HepG2 (cell line): ENCODE measurements around the gene IGDCC3. TPM values are rescaled to one million over a fixed set of nuclear protein-coding genes. Genes with fewer than 3 reads are reported as not detected.

Source experiments
- MZF1 ChIP-seq: sonication (generic); formaldehyde crosslinking; IDR thresholded peaks from 2 replicates; pipeline ENCODE4 v1.8.1; 2023; ENCODE audit warnings: mild to moderate bottlenecking, missing genetic modification reagents, borderline replicate concordance
- PRPF4 ChIP-seq: fragments of 200-400 bp; formaldehyde crosslinking; IDR thresholded peaks from 2 replicates; pipeline ENCODE4 v1.6.1; 2016; ENCODE audit warnings: low read length, low read depth; ENCODE audit not compliant: poor library complexity, severe bottlenecking
- SATB2 ChIP-seq: sonication (generic); formaldehyde crosslinking; IDR thresholded peaks from 2 replicates; pipeline ENCODE4 v1.5.0; 2020; ENCODE audit warnings: missing genetic modification reagents
- SIN3A ChIP-seq: IDR thresholded peaks from 2 replicates; pipeline ENCODE4 v1.6.1; 2011; ENCODE audit warnings: low read depth, mild to moderate bottlenecking, control low read depth, low read length, borderline replicate concordance
- ZNF766 ChIP-seq: sonication (generic); formaldehyde crosslinking; IDR thresholded peaks from 2 replicates; pipeline ENCODE4 v1.5.0; 2020; ENCODE audit warnings: missing genetic modification reagents, borderline replicate concordance
- polyA plus RNA-seq, 8 experiments: library from polyadenylated mRNA; depleted of rRNA in 3 of 8; stranded (reverse) in 7 of 8; unstranded in 1 of 8; fragments of >200 nt; fragmentation: Illumina TruSeq in 4 of 8; extraction: Trizol in 4 of 8; gene quantifications; 2 replicates each; pipeline versions ENCODE4 v1.2.1 to v1.2.3, GENCODE V29; 2011 to 2016; ENCODE audit warnings: low read depth in 4 of 8, missing spikeins in 1 of 8, mixed read lengths in 1 of 8; ENCODE audit not compliant: insufficient read depth in 1 of 8
- total RNA-seq, 5 experiments: library from RNA; depleted of rRNA; stranded (reverse); fragments of >200 nt; fragmentation: Illumina TruSeq; extraction: Trizol; gene quantifications; 2 replicates each; pipeline ENCODE4 v1.2.3, GENCODE V29; 2016; ENCODE audit warnings: low read depth in 1 of 5
- TF ChIP-seq, protein P1 (sequence below): sonication (generic); formaldehyde crosslinking; IDR thresholded peaks from 2 replicates; pipeline ENCODE4 v1.5.0; 2020; ENCODE audit warnings: missing genetic modification reagents, mild to moderate bottlenecking, borderline replicate concordance
- TF ChIP-seq, protein P2 (sequence below): sonication (generic); formaldehyde crosslinking; IDR thresholded peaks from 2 replicates; pipeline ENCODE4 v1.8.1; 2022; ENCODE audit warnings: low read depth, mild to moderate bottlenecking, missing genetic modification reagents
- TF ChIP-seq, protein P3 (sequence below): sonication (generic); formaldehyde crosslinking; IDR thresholded peaks from 2 replicates; pipeline ENCODE4 v1.5.1; 2020; ENCODE audit warnings: mild to moderate bottlenecking, missing genetic modification reagents, borderline replicate concordance

IGDCC3 gene
- total and polyA plus RNA-seq, 2 of the 13 experiments (the other 11 are each of a cell fraction or from before 2014, with no cell fraction given), result 30.1 to 51.8 TPM

DNA sequence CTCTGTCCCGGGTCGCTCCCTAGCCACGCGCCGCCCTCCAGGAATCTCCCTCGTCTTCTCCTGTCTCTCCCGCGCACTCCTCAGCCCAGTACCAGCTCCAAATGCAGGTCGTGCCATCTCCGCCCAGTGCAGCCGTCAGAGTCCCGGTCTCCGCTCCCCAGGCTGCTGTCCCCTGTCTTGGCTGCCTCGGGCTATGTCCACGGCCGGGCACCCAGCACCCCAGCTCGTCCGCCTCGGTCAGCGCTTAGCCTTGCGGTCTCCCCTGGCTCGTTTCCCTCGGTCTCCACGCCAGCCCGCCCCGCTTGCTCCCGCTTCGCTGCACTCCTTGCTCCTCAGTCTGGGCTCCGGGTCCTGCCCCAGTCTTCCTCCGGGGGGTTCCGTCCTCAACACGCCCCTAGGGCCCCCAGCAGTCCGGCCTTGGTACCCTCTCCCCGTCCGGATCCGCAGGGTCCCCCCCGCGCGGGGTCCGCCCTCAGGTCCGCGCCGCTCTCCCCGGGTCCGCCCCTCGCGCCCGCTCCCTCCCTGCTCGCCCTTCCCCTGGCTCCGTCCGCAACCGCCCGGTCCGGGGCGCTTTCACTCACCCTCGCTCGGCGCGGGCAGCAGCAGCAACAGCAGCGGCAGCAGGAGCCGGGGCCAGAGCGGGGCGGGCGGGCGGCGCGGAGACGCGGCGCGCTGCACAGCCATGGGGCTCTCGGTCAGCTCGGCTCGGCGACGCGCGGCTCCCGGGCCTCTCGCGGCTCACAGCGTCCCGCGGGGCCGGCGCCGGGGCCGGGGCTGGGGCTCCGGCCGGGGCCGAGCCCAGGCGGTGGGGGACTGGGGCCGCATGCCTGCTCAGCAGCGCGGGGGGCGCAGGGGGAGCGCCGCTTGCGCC lies 462 bp downstream of the IGDCC3 start (continued):
- TF ChIP-seq, protein P1, sequence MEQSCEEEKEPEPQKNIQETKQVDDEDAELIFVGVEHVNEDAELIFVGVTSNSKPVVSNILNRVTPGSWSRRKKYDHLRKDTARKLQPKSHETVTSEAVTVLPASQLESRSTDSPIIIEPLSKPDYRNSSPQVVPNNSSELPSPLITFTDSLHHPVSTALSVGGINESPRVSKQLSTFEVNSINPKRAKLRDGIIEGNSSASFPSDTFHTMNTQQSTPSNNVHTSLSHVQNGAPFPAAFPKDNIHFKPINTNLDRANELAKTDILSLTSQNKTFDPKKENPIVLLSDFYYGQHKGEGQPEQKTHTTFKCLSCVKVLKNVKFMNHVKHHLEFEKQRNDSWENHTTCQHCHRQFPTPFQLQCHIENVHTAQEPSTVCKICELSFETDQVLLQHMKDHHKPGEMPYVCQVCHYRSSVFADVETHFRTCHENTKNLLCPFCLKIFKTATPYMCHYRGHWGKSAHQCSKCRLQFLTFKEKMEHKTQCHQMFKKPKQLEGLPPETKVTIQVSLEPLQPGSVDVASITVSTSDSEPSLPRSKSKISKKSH (CRISPR knock-in tag), result no peak
- TF ChIP-seq MZF1, result no peak
- TF ChIP-seq PRPF4, result no peak
- no peak for TF ChIP-seq SIN3A
- TF ChIP-seq ZNF766 (CRISPR knock-in tag), result no peak
- TF ChIP-seq SATB2 (CRISPR knock-in tag), result no peak
- TF ChIP-seq, protein P2, sequence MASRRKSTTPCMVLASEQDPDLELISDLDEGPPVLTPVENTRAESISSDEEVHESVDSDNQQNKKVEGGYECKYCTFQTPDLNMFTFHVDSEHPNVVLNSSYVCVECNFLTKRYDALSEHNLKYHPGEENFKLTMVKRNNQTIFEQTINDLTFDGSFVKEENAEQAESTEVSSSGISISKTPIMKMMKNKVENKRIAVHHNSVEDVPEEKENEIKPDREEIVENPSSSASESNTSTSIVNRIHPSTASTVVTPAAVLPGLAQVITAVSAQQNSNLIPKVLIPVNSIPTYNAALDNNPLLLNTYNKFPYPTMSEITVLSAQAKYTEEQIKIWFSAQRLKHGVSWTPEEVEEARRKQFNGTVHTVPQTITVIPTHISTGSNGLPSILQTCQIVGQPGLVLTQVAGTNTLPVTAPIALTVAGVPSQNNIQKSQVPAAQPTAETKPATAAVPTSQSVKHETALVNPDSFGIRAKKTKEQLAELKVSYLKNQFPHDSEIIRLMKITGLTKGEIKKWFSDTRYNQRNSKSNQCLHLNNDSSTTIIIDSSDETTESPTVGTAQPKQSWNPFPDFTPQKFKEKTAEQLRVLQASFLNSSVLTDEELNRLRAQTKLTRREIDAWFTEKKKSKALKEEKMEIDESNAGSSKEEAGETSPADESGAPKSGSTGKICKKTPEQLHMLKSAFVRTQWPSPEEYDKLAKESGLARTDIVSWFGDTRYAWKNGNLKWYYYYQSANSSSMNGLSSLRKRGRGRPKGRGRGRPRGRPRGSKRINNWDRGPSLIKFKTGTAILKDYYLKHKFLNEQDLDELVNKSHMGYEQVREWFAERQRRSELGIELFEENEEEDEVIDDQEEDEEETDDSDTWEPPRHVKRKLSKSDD (CRISPR knock-in tag), result no peak
- TF ChIP-seq, protein P3, sequence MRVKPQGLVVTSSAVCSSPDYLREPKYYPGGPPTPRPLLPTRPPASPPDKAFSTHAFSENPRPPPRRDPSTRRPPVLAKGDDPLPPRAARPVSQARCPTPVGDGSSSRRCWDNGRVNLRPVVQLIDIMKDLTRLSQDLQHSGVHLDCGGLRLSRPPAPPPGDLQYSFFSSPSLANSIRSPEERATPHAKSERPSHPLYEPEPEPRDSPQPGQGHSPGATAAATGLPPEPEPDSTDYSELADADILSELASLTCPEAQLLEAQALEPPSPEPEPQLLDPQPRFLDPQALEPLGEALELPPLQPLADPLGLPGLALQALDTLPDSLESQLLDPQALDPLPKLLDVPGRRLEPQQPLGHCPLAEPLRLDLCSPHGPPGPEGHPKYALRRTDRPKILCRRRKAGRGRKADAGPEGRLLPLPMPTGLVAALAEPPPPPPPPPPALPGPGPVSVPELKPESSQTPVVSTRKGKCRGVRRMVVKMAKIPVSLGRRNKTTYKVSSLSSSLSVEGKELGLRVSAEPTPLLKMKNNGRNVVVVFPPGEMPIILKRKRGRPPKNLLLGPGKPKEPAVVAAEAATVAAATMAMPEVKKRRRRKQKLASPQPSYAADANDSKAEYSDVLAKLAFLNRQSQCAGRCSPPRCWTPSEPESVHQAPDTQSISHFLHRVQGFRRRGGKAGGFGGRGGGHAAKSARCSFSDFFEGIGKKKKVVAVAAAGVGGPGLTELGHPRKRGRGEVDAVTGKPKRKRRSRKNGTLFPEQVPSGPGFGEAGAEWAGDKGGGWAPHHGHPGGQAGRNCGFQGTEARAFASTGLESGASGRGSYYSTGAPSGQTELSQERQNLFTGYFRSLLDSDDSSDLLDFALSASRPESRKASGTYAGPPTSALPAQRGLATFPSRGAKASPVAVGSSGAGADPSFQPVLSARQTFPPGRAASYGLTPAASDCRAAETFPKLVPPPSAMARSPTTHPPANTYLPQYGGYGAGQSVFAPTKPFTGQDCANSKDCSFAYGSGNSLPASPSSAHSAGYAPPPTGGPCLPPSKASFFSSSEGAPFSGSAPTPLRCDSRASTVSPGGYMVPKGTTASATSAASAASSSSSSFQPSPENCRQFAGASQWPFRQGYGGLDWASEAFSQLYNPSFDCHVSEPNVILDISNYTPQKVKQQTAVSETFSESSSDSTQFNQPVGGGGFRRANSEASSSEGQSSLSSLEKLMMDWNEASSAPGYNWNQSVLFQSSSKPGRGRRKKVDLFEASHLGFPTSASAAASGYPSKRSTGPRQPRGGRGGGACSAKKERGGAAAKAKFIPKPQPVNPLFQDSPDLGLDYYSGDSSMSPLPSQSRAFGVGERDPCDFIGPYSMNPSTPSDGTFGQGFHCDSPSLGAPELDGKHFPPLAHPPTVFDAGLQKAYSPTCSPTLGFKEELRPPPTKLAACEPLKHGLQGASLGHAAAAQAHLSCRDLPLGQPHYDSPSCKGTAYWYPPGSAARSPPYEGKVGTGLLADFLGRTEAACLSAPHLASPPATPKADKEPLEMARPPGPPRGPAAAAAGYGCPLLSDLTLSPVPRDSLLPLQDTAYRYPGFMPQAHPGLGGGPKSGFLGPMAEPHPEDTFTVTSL (CRISPR knock-in tag), result no peak
